H9 (cell line): ENCODE data around the gene MBD3L2. TPM values are rescaled to one million over a fixed set of nuclear protein-coding genes. Genes with fewer than 3 reads are reported as not detected.

Experiments used
- DNase-seq: peaks from one replicate; pipeline ENCODE4 v3.0.0-alpha.2; 2017
- H2AFZ ChIP-seq: one replicate; pipeline ENCODE4 v1.6.1; 2013; ENCODE audit warnings: mild to moderate bottlenecking, low read length, control low read depth, moderate library complexity
- H2AK5ac ChIP-seq: 2 replicates; pipeline ENCODE4 v1.6.1; 2013; ENCODE audit warnings: low read length, control low read depth, mixed read lengths; ENCODE audit not compliant: insufficient read length
- H2BK120ac ChIP-seq: one replicate; pipeline ENCODE4 v1.6.1; 2013; ENCODE audit warnings: low read depth, mild to moderate bottlenecking, low read length, control low read depth, inconsistent platforms; ENCODE audit not compliant: poor library complexity, severe bottlenecking
- H2BK12ac ChIP-seq: 2 replicates; pipeline ENCODE4 v1.6.1; 2013; ENCODE audit warnings: low read length, control low read depth, mixed read lengths, low read depth; ENCODE audit not compliant: insufficient read length
- H2BK15ac ChIP-seq: 2 replicates; pipeline ENCODE4 v1.6.1; 2013; ENCODE audit warnings: low read depth, low read length, control low read depth
- H2BK20ac ChIP-seq: one replicate; pipeline ENCODE4 v1.6.1; 2013; ENCODE audit warnings: low read depth, mild to moderate bottlenecking, low read length, control low read depth, inconsistent platforms; ENCODE audit not compliant: poor library complexity, severe bottlenecking
- H2BK5ac ChIP-seq: 2 replicates; pipeline ENCODE4 v1.6.1; 2013; ENCODE audit warnings: low read length, control low read depth, mixed read lengths; ENCODE audit not compliant: insufficient read length
- H3K14ac ChIP-seq: 2 replicates; pipeline ENCODE4 v1.6.1; 2013; ENCODE audit warnings: low read length, control low read depth; ENCODE audit not compliant: insufficient read depth
- H3K18ac ChIP-seq: 2 replicates; pipeline ENCODE4 v1.6.1; 2013; ENCODE audit warnings: low read depth, mild to moderate bottlenecking, mixed read lengths, low read length, control low read depth; ENCODE audit not compliant: insufficient read length
- H3K23ac ChIP-seq: 2 replicates; pipeline ENCODE4 v1.6.1; 2013; ENCODE audit warnings: low read length, control low read depth, mixed read lengths, low read depth; ENCODE audit not compliant: insufficient read length
- H3K23me2 ChIP-seq: 2 replicates; pipeline ENCODE4 v1.6.1; 2013; ENCODE audit warnings: low read depth, mild to moderate bottlenecking, mixed read lengths, low read length, control low read depth; ENCODE audit not compliant: insufficient read length, poor library complexity, severe bottlenecking
- H3K27ac ChIP-seq: 2 replicates; pipeline ENCODE4 v1.5.1; 2013; ENCODE audit warnings: low read length, control low read depth, mixed read lengths, low read depth; ENCODE audit not compliant: insufficient read length
- H3K27me3 ChIP-seq: 2 replicates; pipeline ENCODE4 v1.6.1; 2013; ENCODE audit warnings: low read length, control low read depth, inconsistent platforms; ENCODE audit not compliant: insufficient read depth
- H3K4ac ChIP-seq: 2 replicates; pipeline ENCODE4 v1.6.1; 2013; ENCODE audit warnings: low read depth, mild to moderate bottlenecking, control low read depth, inconsistent platforms, low read length, moderate library complexity
- H3K4me1 ChIP-seq: 2 replicates; pipeline ENCODE4 v1.6.1; 2013; ENCODE audit warnings: low read length, control low read depth, inconsistent platforms; ENCODE audit not compliant: insufficient read depth
- H3K4me2 ChIP-seq: 2 replicates; pipeline ENCODE4 v1.6.1; 2013; ENCODE audit warnings: low read length, control low read depth, mixed read lengths; ENCODE audit not compliant: insufficient read length, insufficient read depth
- H3K56ac ChIP-seq: 2 replicates; pipeline ENCODE4 v1.6.1; 2013; ENCODE audit warnings: low read depth, mild to moderate bottlenecking, mixed read lengths, low read length, control low read depth; ENCODE audit not compliant: insufficient read length
- H3K79me1 ChIP-seq: 2 replicates; pipeline ENCODE4 v1.6.1; 2013; ENCODE audit warnings: low read depth, mild to moderate bottlenecking, moderate library complexity, low read length, control low read depth, inconsistent platforms; ENCODE audit not compliant: insufficient read depth, poor library complexity, severe bottlenecking
- H3K79me2 ChIP-seq: 2 replicates; pipeline ENCODE4 v1.6.1; 2013; ENCODE audit warnings: low read length, control low read depth, inconsistent platforms; ENCODE audit not compliant: insufficient read depth
- H3K9ac ChIP-seq: 2 replicates; pipeline ENCODE4 v1.6.1; 2013; ENCODE audit warnings: low read length, control low read depth, mixed read lengths; ENCODE audit not compliant: insufficient read length; ENCODE audit errors: extremely low read depth
- H3K9me3 ChIP-seq: one replicate; pipeline ENCODE4 v1.6.1; 2013; ENCODE audit warnings: low read depth, low read length, inconsistent platforms; ENCODE audit not compliant: control insufficient read depth
- H3T11ph ChIP-seq: one replicate; pipeline ENCODE4 v1.6.1; 2013; ENCODE audit warnings: mild to moderate bottlenecking, low read length, control low read depth, inconsistent platforms
- H4K20me1 ChIP-seq: one replicate; pipeline ENCODE4 v1.6.1; 2013; ENCODE audit not compliant: control insufficient read depth, insufficient read length, insufficient read depth
- H4K5ac ChIP-seq: 2 replicates; pipeline ENCODE4 v1.6.1; 2013; ENCODE audit warnings: low read depth, mild to moderate bottlenecking, mixed read lengths, low read length, control low read depth; ENCODE audit not compliant: insufficient read length
- H4K8ac ChIP-seq: replicated peaks from 2 replicates; pipeline ENCODE4 v1.6.1; 2013; ENCODE audit warnings: low read length, control low read depth, mixed read lengths, low read depth; ENCODE audit not compliant: insufficient read length
- H4K91ac ChIP-seq: 2 replicates; pipeline ENCODE4 v1.6.1; 2013; ENCODE audit warnings: low read depth, mild to moderate bottlenecking, moderate library complexity, mixed read lengths, low read length, control low read depth; ENCODE audit not compliant: insufficient read length
- H3K27ac Mint-ChIP-seq, 3 experiments: 2 replicates in 2 of 3; 3 replicates in 1 of 3; pipeline ENCODE4 v1.8.0; 2020 to 2021; ENCODE audit warnings: mixed read lengths in 3 of 3, mild to moderate bottlenecking in 1 of 3, moderate library complexity in 1 of 3
- H3K27me3 Mint-ChIP-seq: 2 replicates; pipeline ENCODE4 v1.8.0; 2021; ENCODE audit warnings: low read depth, mild to moderate bottlenecking, moderate library complexity, mixed read lengths
- H3K36me3 Mint-ChIP-seq, 3 experiments: 2 replicates in 2 of 3; 3 replicates in 1 of 3; pipeline ENCODE4 v1.8.0; 2020 to 2021; ENCODE audit warnings: low read depth in 3 of 3, mixed read lengths in 3 of 3; ENCODE audit not compliant: insufficient read depth in 1 of 3
- H3K4me1 Mint-ChIP-seq, 2 experiments: 2 replicates each; pipeline ENCODE4 v1.8.0; 2020; ENCODE audit warnings: mixed read lengths in 2 of 2
- H3K4me3 Mint-ChIP-seq, 2 experiments: 2 replicates in 1 of 2; 3 replicates in 1 of 2; pipeline ENCODE4 v1.8.0; 2020 to 2021; ENCODE audit warnings: mild to moderate bottlenecking in 2 of 2, mixed read lengths in 2 of 2, moderate library complexity in 1 of 2
- H3K9me3 Mint-ChIP-seq, 2 experiments: 2 replicates in 1 of 2; 3 replicates in 1 of 2; pipeline ENCODE4 v1.8.0; 2020; ENCODE audit warnings: mild to moderate bottlenecking in 2 of 2, mixed read lengths in 2 of 2, moderate library complexity in 1 of 2
- WGBS: extraction: QIAGEN DNeasy Blood & Tissue Kit; methylation state at CpG from one replicate; pipeline ENCODE4 v1.1.7; 2013; ENCODE audit warnings: missing lambda C conversion rate, low lambda C conversion rate, mixed read lengths; ENCODE audit not compliant: insufficient read length; ENCODE audit errors: extremely low coverage; 5-methylcytosine and 5-hydroxymethylcytosine counted together
- total RNA-seq: library from RNA; stranded (reverse); gene quantifications from 2 replicates; pipeline ENCODE4 v1.2.1, GENCODE V29; 2021
- TF ChIP-seq, protein P1 (sequence below): fragments of 200-600 bp; sonication (generic); conservative IDR thresholded peaks from 3 replicates; pipeline ENCODE4 v1.8.0; 2021; ENCODE audit warnings: antibody characterized with exemption, mild to moderate bottlenecking

MBD3L2 gene
- total RNA-seq, 1 experiment from 2014 or later, result not detected

DNA sequence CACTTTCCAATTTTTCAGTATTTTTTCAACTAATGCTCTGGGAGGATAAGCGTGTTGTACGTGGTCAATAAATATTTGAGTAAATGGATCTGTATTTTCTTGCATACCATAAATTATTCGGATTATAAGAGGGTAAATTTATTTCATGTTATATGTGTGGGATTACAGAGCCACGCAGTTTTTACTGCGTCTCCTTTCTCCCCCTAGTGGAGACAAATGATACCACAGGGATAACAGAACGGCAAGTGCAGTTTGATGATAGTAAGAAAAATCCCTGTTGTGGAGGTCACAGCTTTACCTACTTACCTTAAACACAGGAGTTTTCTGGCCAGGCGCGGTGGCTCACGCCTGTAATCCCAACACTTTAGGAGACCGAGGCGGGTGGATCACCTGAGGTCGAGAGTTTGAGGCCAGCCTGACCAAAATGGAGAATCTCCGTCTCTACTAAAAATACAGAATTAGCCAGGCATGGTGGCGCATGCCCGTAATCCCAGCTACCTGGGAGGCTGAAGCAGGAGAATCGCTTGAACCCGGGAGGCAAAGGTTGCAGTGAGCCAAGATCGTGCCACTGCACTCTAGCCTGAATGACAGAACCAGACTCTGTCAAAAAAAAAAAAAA is 44.7 kb upstream of the MBD3L2 start:
- Histone ChIP-seq H3K9me3 (peaks cover 37% of the 10 kb centered on the region), H3K27me3 (no peaks in the 10 kb centered on the region), H2BK20ac (no peak overlapping the region), H3K4me1 (no peaks in the 10 kb centered on the region), H2AK5ac (no peak overlapping the region), H3K14ac (no peak overlapping the region), H2AFZ (no peak overlapping the region), H2BK12ac (no peak overlapping the region), H3K79me2 (no peaks in the 10 kb centered on the region), H3K4ac (no peak overlapping the region), H3K27ac (no peak overlapping the region), H4K5ac (no peak overlapping the region), H2BK120ac (no peak overlapping the region), H3K23ac (no peak overlapping the region), H3K79me1 (no peaks in the 10 kb centered on the region), H3T11ph (no peak overlapping the region), H3K23me2 (no peaks in the 10 kb centered on the region), H3K4me2 (no peak overlapping the region), H3K18ac (no peak overlapping the region), H2BK15ac (no peak overlapping the region), H4K8ac (no peak overlapping the region), H4K20me1 (no peaks in the 10 kb centered on the region), H3K56ac (no peak overlapping the region), H2BK5ac (no peak overlapping the region), H3K9ac (no peak overlapping the region), H4K91ac (no peak overlapping the region)
- TF ChIP-seq, protein P1, sequence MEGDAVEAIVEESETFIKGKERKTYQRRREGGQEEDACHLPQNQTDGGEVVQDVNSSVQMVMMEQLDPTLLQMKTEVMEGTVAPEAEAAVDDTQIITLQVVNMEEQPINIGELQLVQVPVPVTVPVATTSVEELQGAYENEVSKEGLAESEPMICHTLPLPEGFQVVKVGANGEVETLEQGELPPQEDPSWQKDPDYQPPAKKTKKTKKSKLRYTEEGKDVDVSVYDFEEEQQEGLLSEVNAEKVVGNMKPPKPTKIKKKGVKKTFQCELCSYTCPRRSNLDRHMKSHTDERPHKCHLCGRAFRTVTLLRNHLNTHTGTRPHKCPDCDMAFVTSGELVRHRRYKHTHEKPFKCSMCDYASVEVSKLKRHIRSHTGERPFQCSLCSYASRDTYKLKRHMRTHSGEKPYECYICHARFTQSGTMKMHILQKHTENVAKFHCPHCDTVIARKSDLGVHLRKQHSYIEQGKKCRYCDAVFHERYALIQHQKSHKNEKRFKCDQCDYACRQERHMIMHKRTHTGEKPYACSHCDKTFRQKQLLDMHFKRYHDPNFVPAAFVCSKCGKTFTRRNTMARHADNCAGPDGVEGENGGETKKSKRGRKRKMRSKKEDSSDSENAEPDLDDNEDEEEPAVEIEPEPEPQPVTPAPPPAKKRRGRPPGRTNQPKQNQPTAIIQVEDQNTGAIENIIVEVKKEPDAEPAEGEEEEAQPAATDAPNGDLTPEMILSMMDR, result peak; percentile 77
- Mint-ChIP-seq H3K9me3 (peaks cover 76 to 87% of the 10 kb centered on the region in 2 experiments), H3K4me3 (no peak overlapping the region), H3K4me1 (no peaks in the 10 kb centered on the region), H3K36me3 (peaks cover 5 to 23% (median 5%) of the 10 kb centered on the region in 3 experiments; a peak in 4 of 7 replicates), H3K27ac (no peak overlapping the region), H3K27me3 (peaks cover 2% of the 10 kb centered on the region)
- WGBS, result no CpG with 5 or more reads among the region's 18 CpGs
- no peak for DNase-seq
